Measurements from ENCODE around the gene PTPRN.
A peak's percentile ranks its signal among the peaks of the same experiment; 100 is the strongest.

PTPRN gene

GRCh38 chr2:219282375-219282774, 26.8 kb downstream of the PTPRN start:
- TF ChIP-seq CTCF (IDR thresholded peaks at IDR 0.05; ENCODE audit: unreplicated experiment in 3 of 3): no peak
- Mint-ChIP-seq H3K27ac (no peak overlapping the region), H3K9me3 (no peaks in the 10 kb centered on the region), H3K27me3 (ENCODE audit: low read depth) (peaks cover 10% of the 10 kb centered on the region), H3K4me3 (no peak overlapping the region), H3K4me1 (peaks cover 60% of the 10 kb centered on the region), H3K36me3 (ENCODE audit: low read depth) (peaks cover 26% of the 10 kb centered on the region)

GRCh38 chr2:219281588-219281987, 27.6 kb downstream of the PTPRN start:
- Mint-ChIP-seq H3K4me1 (peaks cover 63% of the 10 kb centered on the region), H3K4me3 (peak overlapping the region in 2 of 3 experiments; percentile 21 to 95)

GRCh38 chr2:219280651-219281050, 28.6 kb downstream of the PTPRN start:
- H3K27me3 Mint-ChIP-seq (ENCODE audit: low read depth): peaks cover 10% of the 10 kb centered on the region
- peaks cover 26% of the 10 kb centered on the region for H3K36me3 Mint-ChIP-seq (ENCODE audit: low read depth)
- no peak for TF ChIP-seq CTCF (IDR thresholded peaks at IDR 0.05; ENCODE audit: unreplicated experiment in 3 of 3)
- peak overlapping the region in 1 of 3 experiments; percentile 97 for H3K27ac Mint-ChIP-seq
- H3K9me3 Mint-ChIP-seq: no peaks in the 10 kb centered on the region
- H3K4me3 Mint-ChIP-seq: peak overlapping the region; percentile 92 to 95 (median 93)
- peaks cover 56% of the 10 kb centered on the region for H3K4me1 Mint-ChIP-seq

More at GRCh38 chr2:219281588-219281987, 27.6 kb downstream of the PTPRN start:
- Mint-ChIP-seq H3K36me3 (ENCODE audit: low read depth) (peaks cover 26% of the 10 kb centered on the region), H3K27me3 (ENCODE audit: low read depth) (peaks cover 10% of the 10 kb centered on the region), H3K27ac (peak overlapping the region in 2 of 3 experiments; percentile 37 to 97), H3K9me3 (no peaks in the 10 kb centered on the region)
- TF ChIP-seq CTCF (IDR thresholded peaks at IDR 0.05; ENCODE audit: unreplicated experiment in 3 of 3): no peak

GRCh38 chr2:219279916-219280516, 29.2 kb downstream of the PTPRN start:
- H3K27ac Mint-ChIP-seq: peak overlapping the region; percentile 86 to 97 (median 92)
- H3K9me3 Mint-ChIP-seq: no peaks in the 10 kb centered on the region
- H3K4me3 Mint-ChIP-seq: peak overlapping the region; percentile 92 to 95 (median 93)
- H3K36me3 Mint-ChIP-seq (ENCODE audit: low read depth): peaks cover 22% of the 10 kb centered on the region
- peaks cover 10% of the 10 kb centered on the region for H3K27me3 Mint-ChIP-seq (ENCODE audit: low read depth)
- peaks cover 51% of the 10 kb centered on the region for H3K4me1 Mint-ChIP-seq
- TF ChIP-seq CTCF (IDR thresholded peaks at IDR 0.05; ENCODE audit: unreplicated experiment in 3 of 3): no peak

GRCh38 chr2:219279151-219279915, 29.9 kb downstream of the PTPRN start, which contains the start of gene DNAJB2:
TSS of gene DNAJB2 (plus strand) at chr2:219279366. CDS start at chr2:219279834, 468 bp downstream.
- H3K4me1 Mint-ChIP-seq: peaks cover 56% of the 10 kb centered on the region
- H3K9me3 Mint-ChIP-seq: no peaks in the 10 kb centered on the region
- peaks cover 14% of the 10 kb centered on the region for H3K27me3 Mint-ChIP-seq (ENCODE audit: low read depth)
- peak within 1 kb of the TSS; percentile 92 to 95 (median 93) for H3K4me3 Mint-ChIP-seq
- peak in 2 of 3 experiments; percentile 14 to 16 for TF ChIP-seq CTCF (IDR thresholded peaks at IDR 0.05; ENCODE audit: unreplicated experiment in 3 of 3)
- peak within 1 kb of the TSS; percentile 86 to 97 (median 92) for H3K27ac Mint-ChIP-seq
- peaks cover 22% of the 10 kb centered on the region for H3K36me3 Mint-ChIP-seq (ENCODE audit: low read depth)
